Lung (tissue), 12 donors: ENCODE measurements around the gene PES1. TPM values are rescaled to one million over a fixed set of nuclear protein-coding genes. Genes with fewer than 3 reads are reported as not detected.
A peak's percentile ranks its signal among the peaks of the same experiment; 100 is the strongest.

ENCODE experiments used
- ATAC-seq: fragments of 200-7000 bp; cut with Tn5 transposase; one replicate; pipeline ENCODE4 v1.9.1; 2020; ENCODE audit warnings: moderate number of reproducible peaks; ENCODE audit not compliant: insufficient read depth, low FRiP score
- DNase-seq, 3 donors: peaks; one replicate each; pipeline ENCODE4 v3.0.0-alpha.2; 2013 to 2017
- H3K27ac ChIP-seq, 2 donors: one replicate each; pipeline ENCODE4 v1.5.1; 2013; ENCODE audit warnings: mild to moderate bottlenecking in 2 of 2, moderate library complexity in 2 of 2, control low read depth in 1 of 2, inconsistent platforms in 1 of 2, low read depth in 1 of 2, low read length in 1 of 2
- H3K27me3 ChIP-seq, 3 donors: one replicate each; pipeline ENCODE4 v1.5.1; 2013; ENCODE audit warnings: low read length in 2 of 3; ENCODE audit not compliant: control insufficient read depth in 3 of 3, insufficient read depth in 3 of 3
- H3K36me3 ChIP-seq, 4 donors: one replicate each; pipeline ENCODE4 v1.5.1; 2013; ENCODE audit warnings: low read length in 4 of 4, mild to moderate bottlenecking in 1 of 4, moderate library complexity in 1 of 4; ENCODE audit not compliant: control insufficient read depth in 4 of 4, insufficient read depth in 4 of 4
- H3K4me1 ChIP-seq, 5 donors: one replicate each; pipeline ENCODE4 v1.5.1; 2013; ENCODE audit warnings: low read length in 5 of 5, mild to moderate bottlenecking in 2 of 5, moderate library complexity in 1 of 5; ENCODE audit not compliant: control insufficient read depth in 5 of 5, insufficient read depth in 5 of 5
- H3K4me3 ChIP-seq: one replicate; pipeline ENCODE4 v1.5.1; 2013; ENCODE audit warnings: mild to moderate bottlenecking, control low read depth, moderate library complexity
- H3K9ac ChIP-seq, 2 donors: one replicate each; pipeline ENCODE4 v1.5.1; 2013; ENCODE audit warnings: low read length in 2 of 2, control low read depth in 1 of 2; ENCODE audit not compliant: insufficient read depth in 1 of 2
- H3K9me3 ChIP-seq, 4 donors: one replicate each; pipeline ENCODE4 v1.5.1; 2013; ENCODE audit warnings: low read length in 3 of 4, mild to moderate bottlenecking in 1 of 4, moderate library complexity in 1 of 4; ENCODE audit not compliant: control insufficient read depth in 4 of 4, insufficient read depth in 3 of 4
- CTCF ChIP-seq: IDR thresholded peaks from 2 replicates; pipeline ENCODE4 v1.5.1; 2012; ENCODE audit warnings: mild to moderate bottlenecking; ENCODE audit errors: control extremely low read depth, extremely low read depth
- WGBS, 2 donors: extraction: QIAGEN DNeasy Blood & Tissue Kit; methylation state at CpG; one replicate each; pipeline ENCODE4 v1.1.7; 2013; 5-methylcytosine and 5-hydroxymethylcytosine counted together
- polyA plus RNA-seq, 2 donors: library from polyadenylated mRNA; stranded (reverse); fragments of 200-250 nt; gene quantifications; one replicate each; pipeline ENCODE4 v1.2.1, GENCODE V29; 2013
- total RNA-seq, 2 donors: library from RNA; depleted of rRNA in 1 of 2; stranded (reverse); fragments of >200 nt in 1 of 2; gene quantifications; one replicate each; pipeline ENCODE4 v1.2.1, GENCODE V29; 2014 to 2021
- donor health status: control.
- donor health status: control.
- donor health status: Bipolar disorder and iron deficiency.
- donor health status: healthy.
- donor health status: DM: yes; HTN: yes; CAD: no.

PES1 gene
- total and polyA plus RNA-seq, 4 donors, result 34.4 to 77.2 (median 72.7) TPM

- no peaks in the 10 kb centered on the region for H3K9me3 ChIP-seq
- H3K27ac ChIP-seq, result no peak overlapping the region
- no peak for DNase-seq
- H3K9ac ChIP-seq, result no peak overlapping the region
- H3K4me3 ChIP-seq, result no peak overlapping the region
- ATAC-seq, result no peak
- H3K36me3 ChIP-seq, result peaks cover 0 to 7% (median 4%) of the 10 kb centered on the region in 4 donors
- H3K27me3 ChIP-seq, result no peaks in the 10 kb centered on the region
- no peak for TF ChIP-seq CTCF
- H3K4me1 ChIP-seq, result peaks cover 3 to 17% (median 8%) of the 10 kb centered on the region in 5 donors
- 77% methylated on average over 7 of the region's 7 CpGs for WGBS, 2 donors
These were observed 16.2 kb upstream of the PES1 start for GRCh38 chr22:30607939-30608338.

- Histone ChIP-seq H3K27me3 (no peaks in the 10 kb centered on the region), H3K9ac (peak overlapping the region; percentile 16 to 50), H3K9me3 (no peaks in the 10 kb centered on the region), H3K27ac (peak overlapping the region; percentile 67 to 90), H3K36me3 (peaks cover 0 to 7% (median 1%) of the 10 kb centered on the region in 4 donors), H3K4me3 (peak overlapping the region; percentile 30), H3K4me1 (peaks cover 3 to 17% (median 8%) of the 10 kb centered on the region in 5 donors)
- no peak for TF ChIP-seq CTCF
- ATAC-seq, result no peak
- peak in 1 of 3 donors; percentile 13 for DNase-seq
- 75 to 82% methylated on average over 7 of the region's 7 CpGs for WGBS, 2 donors
These were observed 15.7 kb upstream of the PES1 start for GRCh38 chr22:30607300-30607930.

- Histone ChIP-seq H3K27me3 (no peaks in the 10 kb centered on the region), H3K36me3 (peaks cover 0 to 4% (median under 1%) of the 10 kb centered on the region in 4 donors), H3K9ac (peak within 1 kb of the TSS; percentile 16 to 76), H3K4me1 (peaks cover 3 to 17% (median 8%) of the 10 kb centered on the region in 5 donors), H3K4me3 (peak within 1 kb of the TSS; percentile 40), H3K27ac (peak within 1 kb of the TSS; percentile 67 to 90), H3K9me3 (no peaks in the 10 kb centered on the region)
- TF ChIP-seq CTCF, result no peak
- ATAC-seq (peak; percentile 60), DNase-seq (peak; percentile 80 to 89 (median 86))
- 0 to 1% methylated on average over 23 to 24 of the region's 24 CpGs for WGBS, 2 donors
These were observed 15.0 kb upstream of the PES1 start, which contains the start of gene TCN2 for GRCh38 chr22:30606455-30607299. TSS of gene TCN2 (plus strand) at chr22:30607174. CDS start at chr22:30607332, 158 bp downstream.
